T-helper 2 cell treated with Interferon-gamma antibody and Interleukin-4, amounts not matched to agents 100 ng/mL and 5 ng/mL, for 36 hours (primary cell): ENCODE data around the gene GSDME. TPM values are rescaled to one million over a fixed set of nuclear protein-coding genes. Genes with fewer than 3 reads are reported as not detected.

Source experiments
- intact Hi-C: fragments of 100-400 bp; cut with micrococcal nuclease; formaldehyde crosslinking; loops from one replicate; pipeline ENCODE4 v1.15.1; 2023
- total RNA-seq: library from RNA; stranded (reverse); gene quantifications from 2 replicates; pipeline ENCODE4 v1.2.3, GENCODE V29; 2022

Gene GSDME
- total RNA-seq, 1 donor from 2014 or later: 2.1 TPM

GRCh38 chr7:24706211-24707170 lies 50.8 kb downstream of the GSDME start:
- intact Hi-C loops: no loop called here

GRCh38 chr7:24705461-24705954 lies 51.8 kb downstream of the GSDME start:
- intact Hi-C loops: no loop called here

- intact Hi-C loops: no loop called here
These were observed 53.0 kb downstream of the GSDME start for GRCh38 chr7:24704311-24704710.

- intact Hi-C loops: no loop called here
These were observed 54.0 kb downstream of the GSDME start for GRCh38 chr7:24703296-24703695.

GRCh38 chr7:24702755-24703154 lies 54.5 kb downstream of the GSDME start:
- intact Hi-C loops: no loop called here

GRCh38 chr7:24701261-24702235 lies 55.7 kb downstream of the GSDME start:
- intact Hi-C loops: no loop called here

- intact Hi-C loops: no loop called here
These were observed 56.6 kb downstream of the GSDME start for GRCh38 chr7:24700521-24701260.

GRCh38 chr7:24698531-24699266 lies 58.6 kb downstream of the GSDME start:
- intact Hi-C loops: no loop called here

GRCh38 chr7:24697416-24697815 lies 59.8 kb downstream of the GSDME start:
- intact Hi-C loops: no loop called here

GRCh38 chr7:24692592-24692991 lies 64.7 kb downstream of the GSDME start:
- intact Hi-C loops: no loop called here

GRCh38 chr7:24690251-24690650 lies 67.0 kb downstream of the GSDME start:
- intact Hi-C loops: no loop called here

GRCh38 chr7:24685708-24686107 lies 71.6 kb downstream of the GSDME start:
- intact Hi-C loops: no loop called here

GRCh38 chr7:24670782-24671181 lies 86.5 kb downstream of the GSDME start:
- intact Hi-C loops: no loop called here

GRCh38 chr7:24669971-24670591 lies 87.2 kb downstream of the GSDME start:
- intact Hi-C loops: no loop called here

- intact Hi-C loops: no loop called here
These were observed 88.2 kb downstream of the GSDME start for GRCh38 chr7:24668927-24669635.

- intact Hi-C loops: loop anchor here (1.0 to 2.0 kb wide), 4 partner anchors 89 to 1095 kb away; no protein-coding TSS in a partner anchor
These were observed 91.5 kb downstream of the GSDME start for GRCh38 chr7:24665564-24666294.

- intact Hi-C loops: no loop called here
These were observed 96.7 kb downstream of the GSDME start for GRCh38 chr7:24660546-24660945.

- intact Hi-C loops: no loop called here
These were observed 97.8 kb downstream of the GSDME start for GRCh38 chr7:24659505-24659904.
